RKO (cell line): ENCODE results near the gene AGPAT3.

Source experiments
- DNase-seq: peaks from one replicate; pipeline ENCODE4 v3.0.0-alpha.2; 2016; ENCODE audit warnings: low spot score

AGPAT3 gene

DNA sequence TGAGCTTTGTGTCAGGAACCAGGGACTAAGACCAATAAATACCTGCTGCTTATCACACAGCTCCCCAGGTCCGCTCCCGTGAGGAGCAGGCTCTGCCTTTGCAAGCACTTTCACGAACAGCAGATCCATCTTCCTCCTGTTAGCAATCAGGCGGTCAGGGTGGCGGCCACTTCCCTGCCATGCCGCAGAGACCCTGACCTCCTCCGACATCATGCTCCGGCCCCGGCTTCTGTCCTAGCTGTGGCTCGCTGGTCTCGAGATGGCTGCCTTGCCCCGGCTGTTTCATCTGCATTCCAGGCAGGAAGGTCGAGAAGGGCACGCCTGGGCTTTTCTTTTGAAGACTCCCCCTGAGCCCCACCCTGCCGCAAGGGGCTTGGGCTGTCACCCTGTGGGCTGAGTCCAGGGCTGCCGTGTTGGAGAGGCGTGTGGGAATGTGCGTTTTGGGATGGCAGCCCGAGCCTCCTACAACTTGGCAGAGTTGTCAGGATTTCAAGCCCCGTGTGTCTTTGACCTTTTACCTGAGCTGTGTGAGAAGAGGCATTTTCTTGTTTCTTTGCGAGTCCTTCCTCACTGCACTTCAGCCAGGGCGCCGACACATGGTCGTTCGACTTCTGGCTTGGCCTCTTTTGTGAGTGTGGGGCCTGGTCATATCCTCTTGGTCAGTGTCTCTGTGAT, 59.5 kb downstream of the AGPAT3 start:
- DNase-seq, result no peak

DNA sequence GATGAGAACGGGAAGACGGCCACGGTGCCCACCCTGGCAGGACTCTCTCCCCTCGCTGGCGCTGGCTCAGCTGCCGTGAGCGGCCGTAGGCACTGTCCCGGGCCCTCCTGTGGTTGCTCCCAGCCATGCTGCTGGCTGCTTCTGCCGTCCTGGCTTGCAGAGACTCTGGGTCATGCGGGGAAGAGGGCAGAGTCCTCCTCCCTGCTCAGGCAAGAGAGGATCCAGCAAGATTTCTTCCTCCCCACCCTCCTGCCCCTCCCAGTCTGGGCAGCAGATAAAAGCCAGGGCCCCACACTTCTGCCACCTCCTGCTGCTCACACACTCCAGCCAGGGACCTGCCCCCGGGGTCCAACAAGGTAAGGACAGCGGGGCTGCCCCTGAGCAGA, 60.1 kb downstream of the AGPAT3 start:
- DNase-seq, result no peak

DNA sequence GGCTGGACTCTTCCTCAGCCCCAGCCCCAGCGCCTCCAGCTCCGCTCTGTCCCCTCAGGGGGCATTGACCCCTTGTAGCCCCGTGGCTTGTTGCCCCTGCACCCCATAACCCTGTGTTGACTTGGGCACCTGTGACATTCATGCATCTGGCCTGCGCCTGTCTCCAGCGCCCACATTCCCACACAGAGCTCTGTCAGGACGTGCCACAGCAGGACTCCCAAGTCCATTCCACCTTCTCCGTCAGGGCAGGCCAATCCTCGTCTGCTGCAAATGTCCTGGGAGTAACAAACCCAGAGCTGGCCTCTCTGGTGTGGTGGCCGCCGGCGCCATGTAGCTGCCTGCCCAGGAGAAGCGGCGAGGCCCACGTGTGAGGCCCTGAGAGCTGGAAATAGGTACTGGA, 60.6 kb downstream of the AGPAT3 start:
- no peak for DNase-seq

DNA sequence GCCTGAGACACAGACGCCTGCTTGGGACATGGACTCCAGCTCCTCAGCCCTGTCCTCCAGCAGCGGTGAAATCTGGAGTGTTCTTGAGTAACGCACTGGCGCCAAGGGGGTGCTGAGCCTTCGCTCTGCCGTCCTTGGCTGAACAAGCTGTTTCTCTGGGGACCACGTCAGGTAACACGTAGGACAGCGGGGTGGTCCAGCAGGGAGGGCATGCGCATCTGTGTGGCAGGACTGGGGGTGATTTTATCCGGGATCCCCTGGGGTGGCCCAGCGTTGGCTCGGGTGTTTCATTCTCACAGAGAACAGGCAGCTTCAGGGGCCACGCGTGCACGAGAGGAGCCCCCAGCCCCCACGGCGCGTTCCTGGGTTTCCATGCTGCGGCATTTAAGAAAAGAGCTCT, 61.2 kb downstream of the AGPAT3 start:
- DNase-seq, result no peak

DNA sequence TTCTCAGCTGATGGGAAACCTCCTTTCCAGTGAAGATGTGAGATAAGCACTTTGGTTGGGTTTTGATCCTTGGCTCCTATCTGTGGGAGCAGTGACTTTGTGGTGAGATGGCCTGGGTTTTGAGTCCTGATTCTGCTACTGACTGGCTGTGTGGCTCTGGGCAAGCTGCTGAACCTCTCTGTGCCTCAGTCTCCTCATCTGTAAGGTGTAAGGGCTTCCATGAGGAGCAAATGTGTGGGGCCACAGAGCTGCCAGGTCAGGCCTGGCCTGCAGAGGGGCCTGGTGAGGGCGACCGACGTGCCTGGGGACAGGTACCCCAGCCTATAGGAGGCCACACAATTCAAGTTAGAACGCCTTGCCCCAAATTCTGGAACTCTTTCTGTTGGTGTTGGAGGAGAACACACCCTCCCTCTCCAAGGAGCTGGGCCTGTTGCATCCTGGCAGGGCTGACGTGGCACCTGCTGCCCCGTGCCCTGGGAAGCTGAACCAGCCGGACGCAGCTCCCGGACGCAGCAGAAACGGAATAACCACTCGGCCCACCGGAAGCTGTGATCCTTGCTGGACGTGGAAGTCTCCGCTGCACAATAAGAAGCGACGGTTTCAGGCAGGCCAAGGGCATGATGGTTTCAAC, 62.7 kb downstream of the AGPAT3 start:
- no peak for DNase-seq

DNA sequence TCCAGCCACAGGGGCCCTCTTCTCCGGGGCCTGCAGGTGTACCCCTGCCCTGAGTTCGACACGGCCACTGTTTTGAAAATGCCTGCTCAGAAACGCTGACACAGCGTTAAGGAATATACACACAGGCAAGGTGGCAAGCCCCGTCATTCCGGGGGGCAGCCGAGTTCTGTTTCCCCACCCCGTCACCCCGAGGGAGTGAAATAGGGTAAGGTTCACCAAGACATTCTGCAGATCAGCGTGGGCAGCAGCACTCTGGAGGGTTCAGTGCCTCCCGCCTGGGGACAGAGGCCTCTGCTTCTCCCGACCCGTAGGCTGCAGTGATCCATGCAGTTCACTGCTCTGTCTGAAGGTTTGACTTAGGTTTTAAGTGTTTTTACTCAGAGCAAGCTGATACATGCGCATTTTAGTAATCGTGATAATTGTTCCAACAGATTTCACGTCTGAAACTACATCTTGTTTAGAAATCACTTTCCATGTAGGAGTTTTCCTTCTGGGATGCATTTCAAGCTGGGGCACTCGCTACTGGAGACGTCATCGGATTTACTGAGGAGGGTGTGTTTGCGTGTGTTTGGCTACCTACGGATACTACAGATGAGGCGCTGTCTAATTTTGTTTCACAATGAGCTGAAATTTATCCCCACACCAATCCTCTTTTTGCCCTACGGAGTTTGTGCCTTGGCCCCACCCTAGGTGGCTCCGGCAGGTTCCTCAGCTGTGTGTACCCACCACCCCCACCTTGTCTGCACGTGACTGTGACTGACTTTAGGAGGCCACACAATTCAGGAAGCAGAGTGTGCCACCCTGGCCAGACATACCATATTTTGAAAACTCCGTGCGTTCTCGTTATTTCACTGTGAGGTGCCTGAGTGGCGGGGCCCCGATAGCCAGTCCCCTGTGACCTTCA, 63.5 kb downstream of the AGPAT3 start:
- DNase-seq, result no peak

DNA sequence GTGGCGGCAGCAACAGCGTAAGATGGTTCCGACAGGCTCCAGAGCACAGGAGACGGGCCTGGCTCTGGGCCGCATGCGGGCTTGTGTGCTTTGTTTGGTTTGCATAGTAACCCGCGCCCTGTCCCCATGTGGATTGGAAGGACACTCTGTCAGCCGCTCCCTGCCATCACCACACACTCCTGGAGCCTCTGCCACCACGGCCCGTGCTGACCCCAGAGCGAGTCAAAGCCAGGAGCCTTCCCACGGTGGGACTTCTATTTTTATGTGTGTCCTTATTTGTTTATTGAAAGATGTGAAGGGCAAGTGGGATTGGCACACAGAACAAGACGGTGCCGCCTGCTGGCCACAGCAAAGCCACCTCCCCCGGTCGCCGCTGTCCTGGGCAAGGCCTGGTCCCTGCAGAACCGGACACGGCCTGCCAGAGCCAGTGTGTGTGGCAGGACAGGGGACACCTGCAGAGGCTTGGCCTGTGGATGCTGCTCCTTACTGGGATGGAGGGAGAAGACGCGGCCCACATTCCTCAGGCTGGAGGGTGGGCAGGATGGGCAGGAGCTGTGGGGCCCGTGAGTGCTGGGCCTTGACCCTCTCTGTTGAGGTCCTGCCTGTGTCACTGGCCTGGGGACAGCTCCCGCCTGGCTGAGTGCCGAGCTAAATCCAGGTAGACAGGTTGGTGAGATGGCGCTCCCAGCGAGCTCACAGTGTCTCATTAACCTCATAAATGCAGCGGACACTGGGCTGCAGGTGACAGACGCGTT, 64.4 kb downstream of the AGPAT3 start:
- no peak for DNase-seq

DNA sequence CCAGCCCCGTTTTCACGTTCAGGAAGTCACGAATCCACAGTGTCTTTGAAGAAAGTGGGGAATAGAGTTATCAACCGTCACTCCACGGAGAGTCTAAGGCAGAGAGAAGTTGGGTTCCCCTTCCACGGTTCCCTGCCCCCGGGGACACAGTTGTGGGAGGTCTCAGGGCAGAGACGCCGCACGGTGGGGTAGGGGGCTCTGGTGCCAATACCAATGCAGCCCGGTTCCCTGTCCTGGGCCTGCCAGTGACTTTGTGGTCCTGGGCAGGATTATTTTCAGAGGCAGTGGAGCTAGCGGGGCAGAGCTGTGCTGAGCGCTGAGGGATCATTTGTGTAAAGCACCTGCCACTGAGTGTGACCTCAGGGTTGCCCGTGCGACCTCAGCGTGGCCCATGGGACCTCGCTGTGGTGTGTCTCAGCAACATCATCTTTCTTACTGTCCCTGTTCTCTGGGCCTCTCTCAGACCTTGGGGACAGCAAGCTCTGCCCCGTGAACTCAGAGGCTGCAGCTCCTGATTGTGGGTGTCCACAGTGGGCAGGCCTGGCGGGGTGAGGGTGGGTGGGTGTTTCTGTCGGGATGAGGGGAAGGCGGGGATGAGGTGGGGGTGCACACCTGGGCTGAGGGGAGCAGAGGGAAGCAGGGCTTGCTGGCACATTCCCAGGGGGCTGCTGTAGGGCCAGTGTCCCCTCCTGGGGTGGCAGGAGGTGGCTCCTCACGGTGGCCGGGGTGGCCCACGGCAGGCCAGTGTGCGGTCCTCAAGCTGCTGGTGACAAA, 65.2 kb downstream of the AGPAT3 start:
- DNase-seq, result no peak

DNA sequence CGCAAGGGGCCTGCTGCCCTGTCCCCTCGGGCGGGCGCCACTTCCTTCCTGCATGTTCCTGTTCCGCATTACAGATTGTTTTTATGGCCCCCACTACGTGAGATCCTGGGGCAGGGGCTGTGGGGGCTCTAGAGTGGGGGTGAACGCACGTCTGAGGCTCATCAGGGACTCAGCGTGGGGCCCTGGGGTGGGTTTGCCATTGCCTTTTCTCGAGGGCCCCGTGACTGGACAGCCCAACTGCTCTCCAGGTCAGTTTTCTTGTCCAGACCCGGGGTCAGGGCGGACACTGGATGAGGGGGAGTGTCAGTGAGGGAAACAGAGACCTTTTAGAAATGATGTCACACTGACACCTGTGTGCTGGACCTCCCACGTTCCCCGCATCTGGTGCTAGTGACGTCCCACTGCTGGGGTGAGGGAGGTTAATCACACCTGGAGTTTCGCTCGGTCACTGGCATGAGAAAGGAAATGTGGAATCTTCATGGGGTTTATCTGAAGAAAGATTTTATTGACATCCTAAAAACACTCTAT, 65.9 kb downstream of the AGPAT3 start:
- DNase-seq, result no peak

DNA sequence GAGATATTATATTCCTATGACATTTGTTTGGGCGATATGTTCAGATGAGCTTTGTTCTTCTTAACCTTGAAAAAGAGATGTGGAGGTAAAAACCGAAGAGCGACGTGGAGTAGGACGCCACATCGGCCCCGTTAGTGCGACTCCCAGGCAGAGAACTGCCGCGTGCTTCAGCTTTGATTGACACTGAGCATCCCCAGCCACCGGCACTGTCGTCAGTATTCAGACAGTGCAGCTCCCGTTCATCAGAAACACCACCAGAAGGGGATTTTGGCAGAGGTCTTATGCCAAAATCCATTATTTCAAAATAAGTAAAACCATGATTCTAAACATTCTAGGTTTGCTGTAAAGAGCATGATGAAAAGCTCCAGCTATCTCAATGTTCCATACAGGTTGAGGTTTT, 66.5 kb downstream of the AGPAT3 start:
- DNase-seq, result no peak

DNA sequence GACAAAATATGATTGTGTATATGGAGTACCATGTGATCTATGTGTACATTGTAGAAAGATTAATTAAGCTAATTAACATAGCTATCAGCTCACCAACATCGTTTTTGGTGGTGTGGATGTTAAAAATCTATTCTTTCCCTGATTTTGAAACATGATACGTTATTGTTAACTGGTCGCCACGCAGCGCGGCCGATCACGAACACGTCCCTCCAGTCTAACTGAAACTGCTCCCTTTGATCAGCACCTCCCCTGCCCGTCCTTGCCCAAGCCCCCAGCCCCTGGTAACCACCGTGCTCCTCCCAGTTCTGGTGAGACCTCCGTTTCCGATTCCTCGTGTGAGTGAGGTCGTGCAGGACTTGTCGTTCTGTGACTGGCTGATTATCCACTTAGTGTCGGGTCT, 67.0 kb downstream of the AGPAT3 start:
- no peak for DNase-seq

DNA sequence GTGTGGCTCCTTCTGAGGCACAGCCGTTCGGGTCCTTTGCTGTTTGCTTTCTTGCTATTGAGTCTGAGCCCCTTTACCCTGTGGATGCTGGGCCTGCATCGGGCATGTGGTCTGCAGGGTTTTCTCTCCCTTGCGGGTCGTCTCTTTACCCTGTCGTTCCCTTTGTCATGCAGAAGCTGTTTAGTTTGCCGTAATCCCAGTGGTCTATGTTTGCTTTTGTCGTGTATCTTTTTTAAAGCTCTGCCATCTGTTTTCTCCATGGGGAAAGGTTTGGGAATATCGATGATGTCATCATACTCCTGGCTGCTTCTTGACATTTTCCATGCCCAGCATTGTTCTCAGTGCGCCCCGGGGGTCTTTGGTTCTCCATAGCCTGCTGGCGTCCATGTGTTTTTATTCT, 68.2 kb downstream of the AGPAT3 start:
- DNase-seq, result no peak

DNA sequence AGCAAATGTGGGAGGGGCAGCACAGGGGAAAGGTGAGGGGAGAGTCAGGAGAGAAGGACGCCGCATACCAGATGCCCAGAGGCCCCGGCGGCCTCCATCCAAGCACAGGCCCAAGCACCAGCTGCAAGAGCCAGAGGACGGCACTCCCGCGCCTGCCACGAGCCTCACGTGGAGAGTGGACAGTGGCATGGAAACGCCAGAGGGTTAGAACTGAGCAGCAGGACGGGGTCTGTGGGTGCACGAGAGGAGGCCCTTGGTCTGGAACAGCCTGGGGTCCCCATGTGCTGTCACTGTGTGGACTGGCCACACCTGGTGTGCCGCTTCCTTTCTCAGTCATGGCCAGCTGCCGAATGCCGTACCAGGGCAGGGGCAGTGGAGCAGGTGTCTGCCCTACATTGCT, 68.7 kb downstream of the AGPAT3 start:
- DNase-seq, result no peak

DNA sequence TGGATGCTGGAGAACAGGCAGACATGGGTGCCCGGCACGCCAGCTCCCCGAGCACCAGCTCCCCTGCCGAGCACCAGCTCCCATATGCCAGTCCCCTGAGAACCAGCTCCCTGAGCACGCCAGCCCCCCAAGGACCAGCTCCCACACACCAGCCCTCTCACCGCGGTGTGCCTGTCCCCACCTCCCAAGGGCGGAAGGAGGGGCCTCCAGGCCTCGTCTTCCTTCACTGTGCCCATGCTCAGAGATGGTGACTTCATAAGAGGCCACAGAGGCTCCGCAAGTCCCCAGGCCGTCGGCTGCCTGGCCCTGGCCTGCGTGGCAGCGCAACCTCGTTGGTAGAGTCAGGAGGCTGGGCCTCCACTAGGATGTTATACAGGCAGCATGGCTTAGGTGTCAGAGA, 69.1 kb downstream of the AGPAT3 start:
- no peak for DNase-seq

DNA sequence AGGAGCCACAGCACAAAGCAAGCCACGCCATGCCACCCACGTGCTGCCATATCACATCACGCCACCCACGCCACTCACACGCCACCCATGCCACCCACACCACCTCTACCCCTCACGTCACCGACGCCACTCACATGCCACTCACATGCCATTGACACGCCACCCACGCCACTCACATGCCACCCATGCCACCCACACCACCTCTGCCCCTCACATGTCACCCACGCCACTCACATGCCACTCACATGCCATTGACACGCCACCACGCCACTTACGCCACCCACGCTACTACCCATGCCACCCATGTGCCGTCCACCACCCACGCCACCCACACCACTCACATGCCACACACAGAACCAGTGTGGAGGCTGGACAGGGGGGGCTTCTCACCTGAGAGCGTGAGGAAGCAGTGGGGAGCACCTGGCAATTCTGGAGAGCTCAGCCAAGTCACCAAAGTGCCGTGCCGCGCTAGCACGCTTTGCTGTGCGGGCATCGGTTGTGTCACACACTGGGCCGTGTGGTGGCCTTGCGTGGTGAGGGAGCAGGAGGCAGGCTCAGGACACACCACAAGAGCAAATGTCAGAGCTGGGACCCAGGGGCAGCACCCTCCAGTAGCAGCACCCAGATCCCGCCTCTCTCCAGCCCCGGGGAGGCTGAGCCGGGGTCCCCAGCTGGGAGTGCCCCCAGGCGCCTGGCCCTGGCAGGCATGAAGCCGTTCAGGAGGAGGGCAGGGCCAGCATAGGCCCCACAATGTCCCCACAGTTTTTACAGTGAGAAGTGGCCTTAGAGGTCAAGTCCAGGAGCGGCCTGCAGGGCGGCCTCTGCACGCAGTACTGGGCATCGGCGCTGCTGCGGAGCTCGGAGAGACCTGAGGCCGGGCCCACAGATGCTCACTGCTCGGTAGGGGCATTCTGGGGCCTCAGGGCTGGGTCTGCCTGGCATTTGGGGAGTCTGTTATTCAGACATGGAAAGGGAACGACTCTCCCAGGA, 70.0 kb downstream of the AGPAT3 start:
- DNase-seq, result no peak

DNA sequence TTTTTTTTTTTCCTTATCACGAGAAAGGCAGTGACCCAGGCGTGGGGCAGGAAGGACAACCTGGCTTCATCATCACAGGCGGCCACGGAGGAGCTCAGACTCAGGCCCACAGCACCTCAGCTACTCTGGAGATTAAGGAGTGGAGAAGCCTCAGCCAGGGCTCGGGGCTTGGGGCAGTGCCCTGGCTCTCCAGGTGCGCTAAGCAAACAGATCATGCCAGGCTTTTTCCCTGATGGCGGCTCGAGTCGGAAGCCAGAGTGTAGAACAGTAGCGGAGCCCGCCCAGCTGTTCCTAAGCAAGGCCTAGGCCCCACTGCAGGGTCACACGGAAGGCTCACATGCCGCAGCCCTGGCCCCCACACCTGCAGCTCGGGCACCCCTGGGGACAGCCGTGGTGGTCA, 70.7 kb downstream of the AGPAT3 start:
- DNase-seq, result no peak

DNA sequence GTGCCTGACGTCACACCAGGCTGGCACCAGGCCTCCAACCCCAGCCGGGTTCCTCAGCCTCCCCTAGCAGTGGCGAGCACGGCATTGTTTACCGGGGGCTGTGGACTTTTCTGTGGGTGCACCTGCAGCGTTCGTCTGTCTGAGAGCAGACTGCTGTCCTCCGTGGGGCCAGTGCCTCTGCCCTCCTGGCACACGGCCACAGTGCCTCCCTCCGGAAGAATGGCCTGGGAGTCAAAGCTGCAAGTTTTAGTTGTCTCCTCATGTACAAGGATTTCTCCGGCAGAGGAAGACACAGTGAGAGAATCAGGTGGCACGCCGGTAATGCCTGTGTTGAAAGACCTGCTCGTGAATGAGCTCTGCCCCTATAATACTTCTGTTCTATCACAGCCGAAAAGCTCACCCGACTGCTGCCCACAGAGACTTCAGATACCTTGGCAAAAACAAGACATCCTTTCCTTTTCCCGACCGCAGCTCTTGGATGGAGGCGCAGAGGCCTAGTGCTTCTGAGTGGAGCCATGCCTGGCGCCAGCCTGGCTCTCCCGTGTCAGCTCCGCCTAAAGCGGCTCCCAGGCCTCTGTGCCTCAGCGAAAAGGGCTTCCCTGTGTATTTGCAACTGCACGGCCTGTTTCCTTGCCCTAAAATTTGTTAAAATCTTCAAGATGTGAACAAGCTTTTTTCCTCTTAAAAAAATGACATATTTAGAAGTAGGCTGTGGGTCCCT, 71.4 kb downstream of the AGPAT3 start:
- no peak for DNase-seq

DNA sequence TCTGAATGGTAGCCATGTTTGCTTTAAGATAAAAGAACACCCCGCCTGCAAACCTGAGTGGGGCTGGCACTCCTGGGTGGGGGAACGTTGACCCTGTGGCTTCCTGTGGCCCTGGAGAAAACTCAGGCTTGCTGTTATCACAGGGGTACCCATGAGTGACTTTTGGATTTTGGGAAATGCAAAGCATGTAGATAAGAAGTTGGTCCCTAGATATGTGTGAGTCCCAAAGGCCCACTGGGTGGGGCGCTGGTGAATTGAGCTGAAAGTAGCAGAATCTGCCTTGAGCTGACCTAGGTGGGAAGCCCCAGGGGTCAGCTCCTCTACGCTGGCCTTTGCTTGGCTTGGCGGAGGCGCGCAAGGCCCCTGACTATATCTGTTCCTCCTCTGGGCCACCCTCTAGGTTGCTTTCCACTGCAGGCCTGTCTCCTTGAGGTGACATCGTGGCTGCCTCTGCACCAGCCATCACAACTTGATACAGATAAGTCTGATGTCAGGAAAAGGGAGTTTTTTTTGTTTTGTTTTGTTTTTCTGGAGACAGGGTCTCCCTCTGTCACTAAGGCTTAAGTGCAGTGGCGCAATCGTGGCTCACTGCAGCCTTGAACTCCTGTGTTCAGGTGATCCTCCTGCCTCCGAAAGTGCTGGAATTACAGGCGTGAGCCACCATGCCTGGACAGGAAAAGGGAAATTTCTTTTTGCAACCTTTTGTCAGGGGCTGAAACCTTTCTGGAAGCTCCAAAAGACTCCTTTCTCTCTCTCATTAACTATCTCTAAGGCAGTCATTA, 72.2 kb downstream of the AGPAT3 start:
- DNase-seq, result no peak

DNA sequence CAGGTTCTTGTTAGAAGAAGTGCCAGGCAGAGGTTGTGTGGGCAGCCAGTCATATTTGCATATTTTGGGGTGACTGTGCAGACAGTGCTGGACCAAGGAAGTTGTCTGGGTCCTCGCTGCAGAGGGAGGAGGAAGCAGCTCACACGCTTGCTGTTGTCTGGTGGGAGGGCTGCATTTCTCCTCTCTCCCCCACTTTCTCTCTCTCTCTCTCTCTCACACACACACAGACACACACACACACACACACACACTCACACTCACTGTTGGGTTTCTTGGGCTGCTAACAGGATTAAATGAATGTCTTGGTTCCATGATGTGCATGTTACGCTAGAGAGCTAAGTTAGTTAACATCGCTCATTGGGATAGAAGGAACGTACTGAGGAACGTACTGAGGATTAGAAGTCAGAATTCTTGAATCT, 72.9 kb downstream of the AGPAT3 start:
- no peak for DNase-seq
